K562 (cell line): ENCODE results near the gene GNAI1. TPM values are rescaled to one million over a fixed set of nuclear protein-coding genes. Genes with fewer than 3 reads are reported as not detected.

ENCODE experiments used
- ATAC-seq: fragments of 200-7000 bp; cut with Tn5 transposase; 3 replicates; pipeline ENCODE4 v1.9.1; 2020; ENCODE audit warnings: moderate library complexity
- BruUV-seq: library from RNA; stranded (reverse); fragments of 400-500 nt; replicated peaks from 2 replicates; lab custom pipeline; 2021; lab: Mats Ljungman, UMichigan
- CTCF ChIA-PET: fragments of 300-600 bp; formaldehyde crosslinking; extraction: SDS; loops from one replicate; lab custom pipeline; 2021; ENCODE audit warnings: low intra/inter-chr PET ratio; lab: Yijun Ruan, JAX
- POLR2A ChIA-PET: fragments of 300-600, 350-650 bp; sonication (Branson Sonifier 250); formaldehyde crosslinking; extraction: SDS; loops from one replicate; lab custom pipeline; 2021; ENCODE audit warnings: antibody characterized with exemption, inconsistent platforms; lab: Yijun Ruan, JAX
- DNase-seq, 4 experiments: peaks; one replicate each; pipeline versions ENCODE4 v3.0.0 to v3.0.0-alpha.2; 2011 to 2018; ENCODE audit warnings: low spot score in 3 of 4, mixed read lengths in 3 of 4; ENCODE audit errors: extremely low read depth in 1 of 4
- FAIRE-seq: peaks from 2 replicates; lab custom pipeline; 2011; peaks lifted over from hg19 to GRCh38; lab: Jason Lieb, UNC
- H2AFZ ChIP-seq: 2 replicates; pipeline ENCODE4 v1.6.0; 2011; ENCODE audit warnings: low read depth, low read length, control low read depth, inconsistent platforms
- H3K27ac ChIP-seq: fragments of 200-600 bp; 3 replicates; pipeline ENCODE4 v1.8.0; 2011; ENCODE audit warnings: low read depth, mild to moderate bottlenecking, control low read depth, inconsistent platforms, low read length, moderate library complexity, mixed read lengths; ENCODE audit errors: extremely low read depth
- H3K27me3 ChIP-seq, 2 experiments: fragments of 300-600 bp in 1 of 2; 2 replicates in 1 of 2; 3 replicates in 1 of 2; pipeline versions ENCODE4 v1.6.0 to v1.8.0; 2011; ENCODE audit warnings: inconsistent platforms in 2 of 2, low read length in 2 of 2, mild to moderate bottlenecking in 1 of 2, mixed read lengths in 1 of 2, moderate library complexity in 1 of 2; ENCODE audit not compliant: control insufficient read depth in 2 of 2, insufficient read depth in 2 of 2
- H3K36me3 ChIP-seq: fragments of 300-600 bp; 3 replicates; pipeline ENCODE4 v1.8.0; 2011; ENCODE audit warnings: mild to moderate bottlenecking, low read length, inconsistent platforms; ENCODE audit not compliant: control insufficient read depth, insufficient read depth
- H3K4me1 ChIP-seq, 2 experiments: fragments of 200-600 bp in 1 of 2; replicated peaks in 1 of 2; 2 replicates in 1 of 2; 3 replicates in 1 of 2; pipeline versions ENCODE4 v1.5.1 to v1.8.0; 2011; ENCODE audit warnings: inconsistent platforms in 2 of 2, low read length in 2 of 2, mild to moderate bottlenecking in 1 of 2, mixed read lengths in 1 of 2, moderate library complexity in 1 of 2; ENCODE audit not compliant: control insufficient read depth in 2 of 2, insufficient read depth in 2 of 2
- H3K4me2 ChIP-seq: 2 replicates; pipeline ENCODE4 v1.6.1; 2011; ENCODE audit warnings: low read length, control low read depth, inconsistent platforms, mixed read lengths; ENCODE audit not compliant: insufficient read depth
- H3K4me3 ChIP-seq: fragments of 200-600 bp; sonication (generic), shearing (Covaris generic); 2 replicates; pipeline ENCODE4 v1.5.1; 2016; ENCODE audit warnings: control low read depth, inconsistent platforms
- H3K79me2 ChIP-seq: fragments of 200-600 bp; 3 replicates; pipeline ENCODE4 v1.8.0; 2011; ENCODE audit warnings: low read length, inconsistent platforms; ENCODE audit not compliant: control insufficient read depth, insufficient read depth
- H3K9ac ChIP-seq, 2 experiments: 2 replicates each; pipeline versions ENCODE4 v1.6.0 to v1.6.1; 2011; ENCODE audit warnings: low read depth in 2 of 2, low read length in 2 of 2, control low read depth in 1 of 2, inconsistent platforms in 1 of 2, mild to moderate bottlenecking in 1 of 2, mixed read lengths in 1 of 2; ENCODE audit not compliant: insufficient read depth in 1 of 2
- H3K9me1 ChIP-seq: one replicate; pipeline ENCODE4 v1.6.0; 2011; ENCODE audit warnings: inconsistent platforms, mild to moderate bottlenecking, low read length, moderate library complexity; ENCODE audit not compliant: control insufficient read depth, insufficient read depth
- H3K9me3 ChIP-seq: replicated peaks from 2 replicates; pipeline ENCODE4 v1.5.1; 2011; ENCODE audit warnings: low read depth, low read length, inconsistent platforms; ENCODE audit not compliant: control insufficient read depth, insufficient read depth
- H4K20me1 ChIP-seq: replicated peaks from 2 replicates; pipeline ENCODE4 v1.6.1; 2011; ENCODE audit warnings: low read length, inconsistent platforms, mixed read lengths; ENCODE audit not compliant: control insufficient read depth, insufficient read depth
- BRF2 ChIP-seq: IDR thresholded peaks from 3 replicates; pipeline ENCODE4 v1.6.1; 2011; ENCODE audit warnings: borderline replicate concordance, mild to moderate bottlenecking; ENCODE audit not compliant: insufficient read length, insufficient read depth
- FOXP4 ChIP-seq: sonication (generic); formaldehyde crosslinking; IDR thresholded peaks from 2 replicates; pipeline ENCODE4 v1.8.0; 2022; ENCODE audit warnings: mild to moderate bottlenecking, missing genetic modification reagents, borderline replicate concordance
- NFE2L1 ChIP-seq: fragments of 450-650 bp; IDR thresholded peaks from 2 replicates; pipeline ENCODE4 v1.6.1; 2016; ENCODE audit warnings: missing genetic modification characterization, low read depth, mild to moderate bottlenecking, missing compliant biosample characterization, moderate library complexity, borderline replicate concordance
- SRSF7 ChIP-seq: fragments of 200-400 bp; formaldehyde crosslinking; optimal IDR thresholded peaks from 2 replicates; pipeline ENCODE3; 2017; ENCODE audit warnings: mild to moderate bottlenecking, low read depth, low read length
- WGBS: fragments of 100-300 bp; shearing (Covaris generic); methylation state at CpG from one replicate; pipeline ENCODE4 v1.1.6; 2016; ENCODE audit warnings: low coverage, mixed read lengths; ENCODE audit not compliant: insufficient coverage; ENCODE audit errors: missing lambda C conversion rate; 5-methylcytosine and 5-hydroxymethylcytosine counted together
- in situ Hi-C: fragments of 300-500 bp; cut with MboI; formaldehyde crosslinking; loops from 4 replicates; pipeline ENCODE4 v1.15.0; 2018; ENCODE audit warnings: inconsistent platforms, mixed read lengths
- intact Hi-C: fragments of 100-400 bp; cut with micrococcal nuclease; formaldehyde crosslinking; loops from 2 replicates; pipeline ENCODE4 v1.14.2; 2022
- polyA plus RNA-seq, 8 experiments: library from polyadenylated mRNA; depleted of rRNA in 4 of 8; stranded (reverse) in 5 of 8; unstranded in 3 of 8; fragments of >200 nt; fragmentation: Nextera tagmentation in 2 of 8; fragmentation: Illumina TruSeq in 1 of 8; extraction: Ambion mirVana in 2 of 8; extraction: Trizol in 1 of 8; gene quantifications; 2 replicates each; pipeline versions ENCODE4 v1.2.1 to v1.2.3, GENCODE V29; 2011 to 2014; ENCODE audit warnings: inconsistent platforms in 1 of 8, missing spikeins in 1 of 8
- total RNA-seq, 7 experiments: library from RNA; depleted of rRNA in 6 of 7; stranded (reverse); fragments of >200 nt in 6 of 7; fragmentation: Illumina TruSeq in 2 of 7; extraction: Trizol in 2 of 7; gene quantifications; 2 replicates each; pipeline versions ENCODE4 v1.2.1 to v1.2.3, GENCODE V29; 2011 to 2021; ENCODE audit warnings: low replicate concordance in 1 of 7

The GNAI1 gene
- total and polyA plus RNA-seq, 9 of the 15 experiments (the other 6 are each of a cell fraction or from before 2014, with no cell fraction given), result 0.03 to 0.13 (median 0.08) TPM; not detected in 6

- no peak for FAIRE-seq
- intact Hi-C loops, result no loop called here
These were observed 102.0 kb downstream of the GNAI1 start for GRCh38 chr7:80236681-80237080.

More at GRCh38 chr7:80236681-80237080, 102.0 kb downstream of the GNAI1 start:
- Histone ChIP-seq H2AFZ (no peak overlapping the region), H3K27me3 (no peaks in the 10 kb centered on the region), H3K4me3 (no peak overlapping the region), H3K79me2 (no peaks in the 10 kb centered on the region), H3K4me2 (no peak overlapping the region)
- DNase-seq, result no peak
- no peak for TF ChIP-seq NFE2L1
- TF ChIP-seq SRSF7, result no peak
- no peak for TF ChIP-seq FOXP4 (CRISPR knock-in tag)
- TF ChIP-seq BRF2, result no peak
- TF ChIP-seq, all 486 proteins: peak for 0
- H3K9ac ChIP-seq, result no peak overlapping the region
- in situ Hi-C loops, result no loop called here
- BruUV-seq, result no TSS peak
- no peaks in the 10 kb centered on the region for H3K9me1 ChIP-seq
- WGBS, result 0% methylated on average over 1 of the region's 1 CpG
- no peak overlapping the region for H3K27ac ChIP-seq
- ATAC-seq, result no peak
- no peaks in the 10 kb centered on the region for H3K4me1 ChIP-seq
- no peaks in the 10 kb centered on the region for H3K36me3 ChIP-seq
- peaks cover 2% of the 10 kb centered on the region for H3K9me3 ChIP-seq
- CTCF ChIA-PET, result no interaction called here
- H4K20me1 ChIP-seq, result no peaks in the 10 kb centered on the region
- POLR2A ChIA-PET, result no interaction called here
